H9 (cell line): ENCODE measurements around the gene SNX30. TPM values are rescaled to one million over a fixed set of nuclear protein-coding genes. Genes with fewer than 3 reads are reported as not detected.
A peak's percentile ranks its signal among the peaks of the same experiment; 100 is the strongest.

Experiments
- DNase-seq: peaks from one replicate; pipeline ENCODE4 v3.0.0-alpha.2; 2017
- H2AFZ ChIP-seq: one replicate; pipeline ENCODE4 v1.6.1; 2013; ENCODE audit warnings: mild to moderate bottlenecking, low read length, control low read depth, moderate library complexity
- H2AK5ac ChIP-seq: 2 replicates; pipeline ENCODE4 v1.6.1; 2013; ENCODE audit warnings: low read length, control low read depth, mixed read lengths; ENCODE audit not compliant: insufficient read length
- H2BK120ac ChIP-seq: one replicate; pipeline ENCODE4 v1.6.1; 2013; ENCODE audit warnings: low read depth, mild to moderate bottlenecking, low read length, control low read depth, inconsistent platforms; ENCODE audit not compliant: poor library complexity, severe bottlenecking
- H2BK12ac ChIP-seq: 2 replicates; pipeline ENCODE4 v1.6.1; 2013; ENCODE audit warnings: low read length, control low read depth, mixed read lengths, low read depth; ENCODE audit not compliant: insufficient read length
- H2BK15ac ChIP-seq: 2 replicates; pipeline ENCODE4 v1.6.1; 2013; ENCODE audit warnings: low read depth, low read length, control low read depth
- H2BK20ac ChIP-seq: one replicate; pipeline ENCODE4 v1.6.1; 2013; ENCODE audit warnings: low read depth, mild to moderate bottlenecking, low read length, control low read depth, inconsistent platforms; ENCODE audit not compliant: poor library complexity, severe bottlenecking
- H2BK5ac ChIP-seq: 2 replicates; pipeline ENCODE4 v1.6.1; 2013; ENCODE audit warnings: low read length, control low read depth, mixed read lengths; ENCODE audit not compliant: insufficient read length
- H3K14ac ChIP-seq: 2 replicates; pipeline ENCODE4 v1.6.1; 2013; ENCODE audit warnings: low read length, control low read depth; ENCODE audit not compliant: insufficient read depth
- H3K18ac ChIP-seq: 2 replicates; pipeline ENCODE4 v1.6.1; 2013; ENCODE audit warnings: low read depth, mild to moderate bottlenecking, mixed read lengths, low read length, control low read depth; ENCODE audit not compliant: insufficient read length
- H3K23ac ChIP-seq: 2 replicates; pipeline ENCODE4 v1.6.1; 2013; ENCODE audit warnings: low read length, control low read depth, mixed read lengths, low read depth; ENCODE audit not compliant: insufficient read length
- H3K23me2 ChIP-seq: 2 replicates; pipeline ENCODE4 v1.6.1; 2013; ENCODE audit warnings: low read depth, mild to moderate bottlenecking, mixed read lengths, low read length, control low read depth; ENCODE audit not compliant: insufficient read length, poor library complexity, severe bottlenecking
- H3K27ac ChIP-seq: 2 replicates; pipeline ENCODE4 v1.5.1; 2013; ENCODE audit warnings: low read length, control low read depth, mixed read lengths, low read depth; ENCODE audit not compliant: insufficient read length
- H3K27me3 ChIP-seq: 2 replicates; pipeline ENCODE4 v1.6.1; 2013; ENCODE audit warnings: low read length, control low read depth, inconsistent platforms; ENCODE audit not compliant: insufficient read depth
- H3K4ac ChIP-seq: 2 replicates; pipeline ENCODE4 v1.6.1; 2013; ENCODE audit warnings: low read depth, mild to moderate bottlenecking, control low read depth, inconsistent platforms, low read length, moderate library complexity
- H3K4me1 ChIP-seq: 2 replicates; pipeline ENCODE4 v1.6.1; 2013; ENCODE audit warnings: low read length, control low read depth, inconsistent platforms; ENCODE audit not compliant: insufficient read depth
- H3K4me2 ChIP-seq: 2 replicates; pipeline ENCODE4 v1.6.1; 2013; ENCODE audit warnings: low read length, control low read depth, mixed read lengths; ENCODE audit not compliant: insufficient read length, insufficient read depth
- H3K56ac ChIP-seq: 2 replicates; pipeline ENCODE4 v1.6.1; 2013; ENCODE audit warnings: low read depth, mild to moderate bottlenecking, mixed read lengths, low read length, control low read depth; ENCODE audit not compliant: insufficient read length
- H3K79me1 ChIP-seq: 2 replicates; pipeline ENCODE4 v1.6.1; 2013; ENCODE audit warnings: low read depth, mild to moderate bottlenecking, moderate library complexity, low read length, control low read depth, inconsistent platforms; ENCODE audit not compliant: insufficient read depth, poor library complexity, severe bottlenecking
- H3K79me2 ChIP-seq: 2 replicates; pipeline ENCODE4 v1.6.1; 2013; ENCODE audit warnings: low read length, control low read depth, inconsistent platforms; ENCODE audit not compliant: insufficient read depth
- H3K9ac ChIP-seq: 2 replicates; pipeline ENCODE4 v1.6.1; 2013; ENCODE audit warnings: low read length, control low read depth, mixed read lengths; ENCODE audit not compliant: insufficient read length; ENCODE audit errors: extremely low read depth
- H3K9me3 ChIP-seq: one replicate; pipeline ENCODE4 v1.6.1; 2013; ENCODE audit warnings: low read depth, low read length, inconsistent platforms; ENCODE audit not compliant: control insufficient read depth
- H3T11ph ChIP-seq: one replicate; pipeline ENCODE4 v1.6.1; 2013; ENCODE audit warnings: mild to moderate bottlenecking, low read length, control low read depth, inconsistent platforms
- H4K20me1 ChIP-seq: one replicate; pipeline ENCODE4 v1.6.1; 2013; ENCODE audit not compliant: control insufficient read depth, insufficient read length, insufficient read depth
- H4K5ac ChIP-seq: 2 replicates; pipeline ENCODE4 v1.6.1; 2013; ENCODE audit warnings: low read depth, mild to moderate bottlenecking, mixed read lengths, low read length, control low read depth; ENCODE audit not compliant: insufficient read length
- H4K8ac ChIP-seq: replicated peaks from 2 replicates; pipeline ENCODE4 v1.6.1; 2013; ENCODE audit warnings: low read length, control low read depth, mixed read lengths, low read depth; ENCODE audit not compliant: insufficient read length
- H4K91ac ChIP-seq: 2 replicates; pipeline ENCODE4 v1.6.1; 2013; ENCODE audit warnings: low read depth, mild to moderate bottlenecking, moderate library complexity, mixed read lengths, low read length, control low read depth; ENCODE audit not compliant: insufficient read length
- H3K27ac Mint-ChIP-seq, 3 experiments: 2 replicates in 2 of 3; 3 replicates in 1 of 3; pipeline ENCODE4 v1.8.0; 2020 to 2021; ENCODE audit warnings: mixed read lengths in 3 of 3, mild to moderate bottlenecking in 1 of 3, moderate library complexity in 1 of 3
- H3K27me3 Mint-ChIP-seq: 2 replicates; pipeline ENCODE4 v1.8.0; 2021; ENCODE audit warnings: low read depth, mild to moderate bottlenecking, moderate library complexity, mixed read lengths
- H3K36me3 Mint-ChIP-seq, 3 experiments: 2 replicates in 2 of 3; 3 replicates in 1 of 3; pipeline ENCODE4 v1.8.0; 2020 to 2021; ENCODE audit warnings: low read depth in 3 of 3, mixed read lengths in 3 of 3; ENCODE audit not compliant: insufficient read depth in 1 of 3
- H3K4me1 Mint-ChIP-seq, 2 experiments: 2 replicates each; pipeline ENCODE4 v1.8.0; 2020; ENCODE audit warnings: mixed read lengths in 2 of 2
- H3K4me3 Mint-ChIP-seq, 2 experiments: 2 replicates in 1 of 2; 3 replicates in 1 of 2; pipeline ENCODE4 v1.8.0; 2020 to 2021; ENCODE audit warnings: mild to moderate bottlenecking in 2 of 2, mixed read lengths in 2 of 2, moderate library complexity in 1 of 2
- H3K9me3 Mint-ChIP-seq, 2 experiments: 2 replicates in 1 of 2; 3 replicates in 1 of 2; pipeline ENCODE4 v1.8.0; 2020; ENCODE audit warnings: mild to moderate bottlenecking in 2 of 2, mixed read lengths in 2 of 2, moderate library complexity in 1 of 2
- CTCF ChIP-seq: fragments of 200-600 bp; sonication (generic); conservative IDR thresholded peaks from 3 replicates; pipeline ENCODE4 v1.8.0; 2021; ENCODE audit warnings: antibody characterized with exemption, mild to moderate bottlenecking
- WGBS: extraction: QIAGEN DNeasy Blood & Tissue Kit; methylation state at CpG from one replicate; pipeline ENCODE4 v1.1.7; 2013; ENCODE audit warnings: missing lambda C conversion rate, low lambda C conversion rate, mixed read lengths; ENCODE audit not compliant: insufficient read length; ENCODE audit errors: extremely low coverage; 5-methylcytosine and 5-hydroxymethylcytosine counted together
- total RNA-seq: library from RNA; stranded (reverse); gene quantifications from 2 replicates; pipeline ENCODE4 v1.2.1, GENCODE V29; 2021

Gene SNX30
- total RNA-seq, 1 experiment from 2014 or later = 10.3 TPM

- no peaks in the 10 kb centered on the region for H3K79me1 ChIP-seq
- H3K4me1 ChIP-seq = peaks cover 4% of the 10 kb centered on the region; the same call in 1 of the 2 replicates
- no peaks in the 10 kb centered on the region for H3K79me2 ChIP-seq
- WGBS = no CpG with 5 or more reads among the region's 2 CpGs
- H3K4me2 ChIP-seq = no peak overlapping the region
- no peak overlapping the region for H4K91ac ChIP-seq
- Mint-ChIP-seq H3K27ac (peak overlapping the region in 1 of 3 experiments; percentile 30; a peak in 1 of 7 replicates), H3K9me3 (no peaks in the 10 kb centered on the region; a peak in 1 of 5 replicates), H3K36me3 (no peaks in the 10 kb centered on the region), H3K27me3 (peaks cover 8% of the 10 kb centered on the region), H3K4me1 (peaks cover 28 to 29% of the 10 kb centered on the region in 2 experiments), H3K4me3 (no peak overlapping the region)
- peaks cover 14% of the 10 kb centered on the region for H3K23me2 ChIP-seq
- H2AFZ ChIP-seq = no peak overlapping the region
- no peaks in the 10 kb centered on the region for H3K9me3 ChIP-seq
- H3K9ac ChIP-seq = no peak overlapping the region
- no peak overlapping the region for H2BK5ac ChIP-seq
- no peak overlapping the region for H3K14ac ChIP-seq
- H4K5ac ChIP-seq = no peak overlapping the region
- H3T11ph ChIP-seq = no peak overlapping the region
- H2BK12ac ChIP-seq = no peak overlapping the region
- no peak overlapping the region for H4K8ac ChIP-seq
- no peak overlapping the region for H2AK5ac ChIP-seq
- H2BK120ac ChIP-seq = no peak overlapping the region
- TF ChIP-seq CTCF = no peak
- no peak overlapping the region for H3K18ac ChIP-seq
- H2BK15ac ChIP-seq = no peak overlapping the region
- H3K23ac ChIP-seq = no peak overlapping the region
- DNase-seq = no peak
- H4K20me1 ChIP-seq = no peaks in the 10 kb centered on the region
- H3K4ac ChIP-seq = no peak overlapping the region
- H2BK20ac ChIP-seq = no peak overlapping the region
- no peak overlapping the region for H3K56ac ChIP-seq
- H3K27me3 ChIP-seq = 0 out of 2 replicates have a peak, but pooled peaks cover 1% of the 10 kb centered on the region
- no peak overlapping the region for H3K27ac ChIP-seq
Measured at GRCh38 chr9:112753725-112754124, 3.2 kb downstream of the SNX30 start.
